Activated CD4-positive, alpha-beta memory T cell treated with anti-CD3 and anti-CD28 coated beads, Interleukin-2, amount 10 ng/mL, durations not matched to agents 7 days and 5 days (primary cell): Measurements from ENCODE around the gene RNASE7. TPM values are rescaled to one million over a fixed set of nuclear protein-coding genes. Genes with fewer than 3 reads are reported as not detected.
"Not testable (repeated sequence)": the region's sequence is repeated elsewhere in the genome, so short reads cannot be mapped to it uniquely, and the experiment has no call there.

Experiments
- CTCF ChIA-PET: fragments of 350-600 bp; sonication (Branson Sonifier 250); formaldehyde crosslinking; loops from one replicate; lab custom pipeline; 2021; ENCODE audit warnings: antibody characterized with exemption, inconsistent platforms; lab: Charles Lee
- POLR2A ChIA-PET: fragments of 350-600 bp; sonication (Branson Sonifier 250); formaldehyde crosslinking; loops from one replicate; lab custom pipeline; 2021; ENCODE audit warnings: antibody characterized with exemption; lab: Charles Lee
- DNase-seq: peaks from one replicate; pipeline ENCODE4 v3.0.0-alpha.2; 2020
- H3K27ac Mint-ChIP-seq: one replicate; pipeline ENCODE4 v1.8.0; 2021; ENCODE audit warnings: mild to moderate bottlenecking, mixed read lengths
- H3K27me3 Mint-ChIP-seq: one replicate; pipeline ENCODE4 v1.8.0; 2021; ENCODE audit warnings: mixed read lengths
- H3K36me3 Mint-ChIP-seq: one replicate; pipeline ENCODE4 v1.8.0; 2021; ENCODE audit warnings: low read depth, mixed read lengths
- H3K4me1 Mint-ChIP-seq: one replicate; pipeline ENCODE4 v1.8.0; 2021; ENCODE audit warnings: mixed read lengths
- H3K4me3 Mint-ChIP-seq: one replicate; pipeline ENCODE4 v1.8.0; 2021; ENCODE audit warnings: mild to moderate bottlenecking, mixed read lengths
- H3K9me3 Mint-ChIP-seq: one replicate; pipeline ENCODE4 v1.8.0; 2021; ENCODE audit warnings: mixed read lengths
- total RNA-seq, 2 experiments: library from RNA; stranded (reverse); gene quantifications; one replicate each; pipeline ENCODE4 v1.2.3, GENCODE V29; 2021

Gene RNASE7
- total RNA-seq, 2 experiments from 2014 or later = not detected

DNA sequence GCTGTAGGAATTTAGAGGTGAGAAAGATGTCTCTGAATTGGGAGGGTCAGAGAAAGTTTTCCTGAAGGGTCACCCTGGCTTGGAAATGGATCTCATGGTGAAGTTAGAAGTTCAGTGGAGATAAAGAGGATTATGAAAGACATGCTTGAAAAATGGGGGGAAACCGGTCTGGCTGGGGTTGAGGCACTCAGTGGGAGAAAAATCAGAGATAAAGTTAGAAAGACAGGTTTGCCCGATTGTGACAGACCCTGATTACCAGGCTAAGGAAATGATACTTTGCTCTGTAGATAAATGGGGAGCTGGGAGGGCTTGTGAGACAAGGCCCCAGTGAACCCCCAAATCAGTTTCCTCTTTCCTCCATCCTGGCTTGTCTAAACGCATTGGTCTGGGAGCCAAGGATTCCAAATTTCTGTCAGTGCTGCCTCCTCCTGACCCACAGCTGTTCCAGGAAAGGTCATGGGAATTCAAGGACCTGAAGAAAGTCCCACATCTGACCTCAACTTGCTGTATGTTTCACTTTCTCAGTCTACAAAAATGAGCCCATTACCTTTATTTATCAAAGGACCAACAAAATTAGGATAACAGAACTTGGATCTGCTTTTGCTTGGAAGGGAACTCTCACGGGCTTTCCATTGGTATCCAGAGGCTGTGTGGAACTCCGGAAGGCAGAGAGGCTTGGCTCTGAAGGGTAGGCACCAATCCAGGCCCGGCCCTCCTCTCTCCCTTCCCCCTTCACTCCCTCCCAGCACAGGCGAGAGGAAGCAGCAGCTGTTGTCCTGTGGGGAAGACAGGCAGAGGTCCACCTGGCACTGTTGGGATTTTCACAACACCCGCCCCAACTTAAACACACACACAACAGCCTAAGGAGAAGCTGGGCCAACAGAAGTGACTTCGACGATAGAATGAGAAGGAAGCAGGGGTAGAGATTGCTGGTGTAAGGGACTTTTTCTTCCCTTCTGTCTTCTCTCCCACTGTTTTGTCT is 3.4 kb upstream of the RNASE7 start:
- H3K4me3 Mint-ChIP-seq = no peak overlapping the region
- no peaks in the 10 kb centered on the region for H3K36me3 Mint-ChIP-seq
- H3K27ac Mint-ChIP-seq = no peak overlapping the region
- CTCF ChIA-PET = interaction anchor here (1.0 to 3.1 kb wide), 4 partner anchors 21 to 49 kb away, joined by 3 to 60 read pairs (median 5); no protein-coding TSS in a partner anchor
- peaks cover 7% of the 10 kb centered on the region for H3K27me3 Mint-ChIP-seq
- POLR2A ChIA-PET = interaction anchor here (2.0 kb wide), 1 partner anchor 23 kb away, joined by 7 read pairs; no protein-coding TSS in a partner anchor
- H3K4me1 Mint-ChIP-seq = no peaks in the 10 kb centered on the region
- no peak for DNase-seq
- H3K9me3 Mint-ChIP-seq = no peaks in the 10 kb centered on the region

DNA sequence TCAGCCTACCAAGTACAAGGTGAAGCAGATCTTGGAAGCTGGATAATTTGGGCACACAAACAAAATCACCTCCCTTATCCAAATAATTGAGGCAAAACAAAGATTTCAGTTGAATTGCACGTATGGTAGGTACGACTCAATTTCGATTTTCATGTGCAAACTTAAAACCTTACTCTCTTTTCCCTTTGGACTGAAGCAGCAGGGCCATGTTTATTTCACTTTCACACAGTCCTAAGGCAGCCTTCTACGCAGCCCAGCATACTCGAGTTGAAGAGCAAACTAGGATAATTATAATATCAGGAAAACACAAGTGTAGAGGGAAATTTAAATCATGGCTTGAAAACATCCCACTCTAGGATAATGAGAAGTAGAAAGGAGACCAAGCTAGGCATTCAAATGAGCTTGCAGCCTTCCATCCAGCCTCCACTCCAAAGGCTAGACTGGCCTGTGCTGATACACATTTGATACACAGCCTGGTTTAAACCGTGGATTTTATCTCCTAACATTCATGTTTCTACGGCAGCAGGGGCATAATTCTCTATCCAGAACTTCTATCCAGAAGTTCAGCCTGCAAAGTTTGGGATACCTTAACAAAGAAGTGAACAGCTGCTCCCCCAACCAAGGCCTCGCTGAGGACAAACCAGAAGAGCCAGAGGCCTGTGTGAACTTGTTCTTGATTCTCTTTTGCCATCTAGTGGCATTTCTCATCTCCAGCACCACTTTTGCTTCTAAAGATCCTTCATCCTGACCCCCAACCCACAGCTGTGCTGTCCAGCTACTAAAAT is 2.4 kb upstream of the RNASE7 start:
- H3K27ac Mint-ChIP-seq = no peak overlapping the region
- H3K4me3 Mint-ChIP-seq = no peak overlapping the region
- H3K9me3 Mint-ChIP-seq = no peaks in the 10 kb centered on the region
- peaks cover 7% of the 10 kb centered on the region for H3K4me1 Mint-ChIP-seq
- H3K36me3 Mint-ChIP-seq = no peaks in the 10 kb centered on the region
- POLR2A ChIA-PET = interaction anchor here (2.0 kb wide), 1 partner anchor 24 kb away, joined by 7 read pairs; no protein-coding TSS in a partner anchor
- no peak for DNase-seq
- H3K27me3 Mint-ChIP-seq = peaks cover 12% of the 10 kb centered on the region
- CTCF ChIA-PET = interaction anchor here (1.0 to 3.1 kb wide), 10 partner anchors 14 to 69 kb away, joined by 3 to 60 read pairs (median 4); no protein-coding TSS in a partner anchor

DNA sequence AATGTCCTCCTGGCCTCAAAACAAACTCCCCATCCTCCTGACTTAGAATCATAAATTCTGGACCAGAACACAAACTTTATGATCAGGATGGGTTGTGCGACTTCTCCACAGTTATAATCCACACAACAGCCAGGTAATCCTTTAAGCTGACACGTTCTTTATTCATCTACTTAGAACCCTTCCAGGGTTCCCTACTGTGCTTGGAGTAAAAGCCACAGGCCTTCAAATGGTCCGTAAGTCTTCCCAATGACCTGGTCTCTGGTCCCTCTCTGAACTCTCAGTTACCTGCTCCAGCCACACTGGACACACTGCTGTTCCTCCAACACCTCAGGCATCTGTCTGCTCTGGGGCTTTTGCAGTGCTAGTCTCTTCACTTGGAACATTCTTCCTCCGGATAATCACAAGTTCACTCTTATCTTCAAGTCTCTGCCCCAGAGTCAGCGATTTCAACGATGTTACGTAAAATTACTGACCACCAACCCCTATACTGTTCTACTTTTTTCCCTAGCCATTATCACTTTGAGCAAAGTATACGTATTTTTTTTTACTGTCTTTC is 1.7 kb upstream of the RNASE7 start:
- Mint-ChIP-seq H3K27me3 (peaks cover 17% of the 10 kb centered on the region), H3K36me3 (no peaks in the 10 kb centered on the region), H3K9me3 (no peaks in the 10 kb centered on the region), H3K4me3 (no peak overlapping the region), H3K4me1 (peaks cover 7% of the 10 kb centered on the region), H3K27ac (no peak overlapping the region)
- DNase-seq = no peak
- ChIA-PET CTCF (interaction anchor here (1.0 to 3.1 kb wide), 8 partner anchors 13 to 70 kb away, joined by 3 to 60 read pairs (median 4); no protein-coding TSS in a partner anchor), POLR2A (interaction anchor here (2.0 kb wide), 1 partner anchor 25 kb away, joined by 7 read pairs; no protein-coding TSS in a partner anchor)

DNA sequence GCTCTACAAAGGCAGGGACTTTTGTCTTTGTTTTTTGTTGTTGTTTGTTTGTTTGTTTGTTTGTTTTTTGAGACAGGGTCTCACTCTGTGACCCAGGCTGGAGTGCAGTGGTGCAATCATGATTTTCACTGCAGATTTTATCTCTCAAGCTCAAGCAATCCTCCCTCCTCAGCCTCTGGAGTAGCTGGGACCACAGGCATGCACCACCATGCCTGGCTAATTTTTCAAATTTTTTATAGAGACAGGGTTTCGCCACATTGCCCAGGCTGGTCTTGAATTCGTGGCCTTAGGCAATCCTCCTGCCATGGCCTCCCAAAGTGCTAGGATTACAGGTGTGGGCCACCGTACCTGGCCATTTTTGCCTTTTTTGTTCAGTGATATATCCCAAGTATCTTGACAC is 1.2 kb upstream of the RNASE7 start:
- DNase-seq, H3K4me3 Mint-ChIP-seq, H3K36me3 Mint-ChIP-seq, POLR2A ChIA-PET, H3K27ac Mint-ChIP-seq, H3K4me1 Mint-ChIP-seq, H3K9me3 Mint-ChIP-seq: not testable (repeated sequence)
- CTCF ChIA-PET = interaction anchor here (1.4 to 3.1 kb wide), 4 partner anchors 26 to 70 kb away, joined by 3 to 60 read pairs (median 5); no protein-coding TSS in a partner anchor
- peaks cover 17% of the 10 kb centered on the region for H3K27me3 Mint-ChIP-seq

DNA sequence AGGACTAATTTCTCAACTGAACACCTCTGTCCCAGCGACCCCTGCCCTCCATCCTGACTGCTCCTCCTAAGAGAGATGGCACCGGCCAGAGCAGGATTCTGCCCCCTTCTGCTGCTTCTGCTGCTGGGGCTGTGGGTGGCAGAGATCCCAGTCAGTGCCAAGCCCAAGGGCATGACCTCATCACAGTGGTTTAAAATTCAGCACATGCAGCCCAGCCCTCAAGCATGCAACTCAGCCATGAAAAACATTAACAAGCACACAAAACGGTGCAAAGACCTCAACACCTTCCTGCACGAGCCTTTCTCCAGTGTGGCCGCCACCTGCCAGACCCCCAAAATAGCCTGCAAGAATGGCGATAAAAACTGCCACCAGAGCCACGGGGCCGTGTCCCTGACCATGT is 756 bp downstream of the RNASE7 start:
- H3K4me3 Mint-ChIP-seq = no peak overlapping the region
- peaks cover 17% of the 10 kb centered on the region for H3K27me3 Mint-ChIP-seq
- H3K27ac Mint-ChIP-seq = no peak overlapping the region
- ChIA-PET POLR2A (no interaction called here), CTCF (interaction anchor here (0.7 to 2.9 kb wide), 3 partner anchors 28 to 397 kb away, joined by 3 to 11 read pairs (median 3); no protein-coding TSS in a partner anchor)
- no peak for DNase-seq
- H3K4me1 Mint-ChIP-seq = peaks cover 7% of the 10 kb centered on the region
- H3K36me3 Mint-ChIP-seq = no peaks in the 10 kb centered on the region
- H3K9me3 Mint-ChIP-seq = no peaks in the 10 kb centered on the region

DNA sequence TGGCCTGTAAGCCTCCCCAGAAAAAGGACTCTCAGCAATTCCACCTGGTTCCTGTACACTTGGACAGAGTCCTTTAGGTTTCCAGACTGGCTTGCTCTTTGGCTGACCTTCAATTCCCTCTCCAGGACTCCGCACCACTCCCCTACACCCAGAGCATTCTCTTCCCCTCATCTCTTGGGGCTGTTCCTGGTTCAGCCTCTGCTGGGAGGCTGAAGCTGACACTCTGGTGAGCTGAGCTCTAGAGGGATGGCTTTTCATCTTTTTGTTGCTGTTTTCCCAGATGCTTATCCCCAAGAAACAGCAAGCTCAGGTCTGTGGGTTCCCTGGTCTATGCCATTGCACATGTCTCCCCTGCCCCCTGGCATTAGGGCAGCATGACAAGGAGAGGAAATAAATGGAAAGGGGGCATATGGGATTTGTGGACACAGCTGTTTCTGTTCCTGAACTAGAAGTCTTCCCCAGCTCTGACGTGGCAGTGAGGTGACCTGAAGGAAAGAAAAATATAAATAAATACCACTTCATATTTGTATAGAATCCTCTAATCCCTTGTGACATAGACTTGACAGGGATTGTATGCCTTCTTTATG is 1.3 kb downstream of the RNASE7 start:
- ChIA-PET CTCF (interaction anchor here (0.7 to 2.9 kb wide), 4 partner anchors 21 to 398 kb away, joined by 3 to 11 read pairs (median 4); no protein-coding TSS in a partner anchor), POLR2A (interaction anchor here (1.0 kb wide), 1 partner anchor 13 kb away, joined by 3 read pairs; no protein-coding TSS in a partner anchor)
- peaks cover 17% of the 10 kb centered on the region for H3K27me3 Mint-ChIP-seq
- H3K9me3 Mint-ChIP-seq = no peaks in the 10 kb centered on the region
- no peaks in the 10 kb centered on the region for H3K36me3 Mint-ChIP-seq
- no peak for DNase-seq
- H3K27ac Mint-ChIP-seq = no peak overlapping the region
- H3K4me3 Mint-ChIP-seq = no peak overlapping the region
- peaks cover 7% of the 10 kb centered on the region for H3K4me1 Mint-ChIP-seq

DNA sequence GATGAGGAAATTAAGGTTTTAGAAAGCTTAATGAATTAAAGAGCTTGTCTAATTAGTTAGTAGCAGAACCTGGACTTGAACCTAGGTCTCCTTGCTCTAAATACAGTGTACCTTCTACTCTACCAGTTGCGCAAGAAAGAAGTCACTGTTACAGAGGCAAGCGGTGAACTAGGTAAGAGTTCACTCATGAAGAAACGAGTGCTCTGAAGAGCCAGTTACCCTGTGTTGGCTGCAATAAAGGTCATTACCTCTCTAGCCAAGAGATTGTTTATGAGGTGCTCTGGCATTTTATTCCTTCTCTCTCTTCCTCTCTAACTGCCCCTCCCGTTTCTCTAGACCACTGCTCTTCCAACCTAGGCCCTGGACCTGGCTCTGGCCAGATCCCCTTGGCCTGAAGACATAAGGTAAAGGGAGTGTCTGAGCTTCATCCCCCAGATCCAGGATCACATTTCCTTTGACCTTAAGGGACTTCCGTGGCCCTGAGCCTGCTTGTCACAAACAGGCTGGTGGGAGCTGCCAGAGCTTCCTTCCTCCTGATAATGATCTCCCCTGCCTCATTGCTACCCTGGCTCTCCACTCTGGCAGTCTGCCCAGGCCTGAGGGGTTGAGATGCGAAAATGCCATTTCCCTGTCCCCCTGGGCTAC is 1.9 kb downstream of the RNASE7 start:
- H3K4me1 Mint-ChIP-seq = peaks cover 7% of the 10 kb centered on the region
- ChIA-PET POLR2A (interaction anchor here (1.0 kb wide), 1 partner anchor 13 kb away, joined by 3 read pairs; no protein-coding TSS in a partner anchor), CTCF (interaction anchor here (0.9 to 2.9 kb wide), 3 partner anchors 22 to 45 kb away, joined by 3 to 11 read pairs (median 5); no protein-coding TSS in a partner anchor)
- H3K4me3 Mint-ChIP-seq = no peak overlapping the region
- H3K36me3 Mint-ChIP-seq = no peaks in the 10 kb centered on the region
- no peaks in the 10 kb centered on the region for H3K9me3 Mint-ChIP-seq
- DNase-seq = no peak
- H3K27me3 Mint-ChIP-seq = peaks cover 17% of the 10 kb centered on the region
- no peak overlapping the region for H3K27ac Mint-ChIP-seq

DNA sequence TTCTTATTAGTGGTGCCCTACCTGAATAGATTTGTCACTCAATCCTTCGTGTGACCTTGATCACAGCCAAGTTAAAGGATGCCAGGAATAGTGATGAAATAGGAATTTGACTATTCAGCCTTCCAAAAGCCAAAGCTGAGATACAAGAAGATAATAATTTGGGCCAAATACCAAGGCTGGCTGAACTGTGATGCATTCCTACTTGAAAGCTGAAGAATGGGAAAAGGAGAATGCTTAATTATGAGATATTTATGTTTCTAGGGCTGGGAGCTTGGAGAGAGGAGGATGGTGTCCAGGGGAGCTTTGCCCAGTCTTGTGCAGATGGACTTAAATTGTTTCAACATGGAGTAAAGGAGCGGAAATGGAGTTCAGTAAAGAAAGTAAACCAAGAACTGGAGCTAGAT is 5.2 kb downstream of the RNASE7 start:
- peaks cover 7% of the 10 kb centered on the region for H3K4me1 Mint-ChIP-seq
- POLR2A ChIA-PET = no interaction called here
- no peak for DNase-seq
- H3K9me3 Mint-ChIP-seq = no peaks in the 10 kb centered on the region
- CTCF ChIA-PET = interaction anchor here (0.5 to 3.1 kb wide), 4 partner anchors 24 to 297 kb away, joined by 3 to 20 read pairs (median 4); no protein-coding TSS in a partner anchor
- no peak overlapping the region for H3K4me3 Mint-ChIP-seq
- no peak overlapping the region for H3K27ac Mint-ChIP-seq
- H3K36me3 Mint-ChIP-seq = no peaks in the 10 kb centered on the region
- H3K27me3 Mint-ChIP-seq = peaks cover 17% of the 10 kb centered on the region

DNA sequence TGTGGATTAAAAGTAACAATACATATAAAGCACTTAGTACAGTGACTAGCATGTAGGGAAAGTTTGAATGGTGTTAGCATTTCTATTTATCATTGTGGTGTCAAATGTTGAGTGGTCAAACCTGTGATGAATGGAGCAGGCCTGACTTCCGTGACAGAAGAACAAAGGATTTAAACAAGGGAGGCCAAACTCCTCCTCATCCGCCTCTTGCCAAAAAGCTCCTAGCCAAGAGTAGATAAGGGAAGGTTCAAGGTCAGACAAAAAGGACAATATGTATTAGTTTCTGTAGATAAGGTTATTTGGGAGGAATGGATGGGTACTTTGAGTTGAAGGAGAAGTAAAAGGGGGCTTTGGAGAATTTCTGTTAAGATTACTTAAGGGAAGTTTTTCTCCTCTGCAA is 6.5 kb downstream of the RNASE7 start:
- peaks cover 7% of the 10 kb centered on the region for H3K4me1 Mint-ChIP-seq
- POLR2A ChIA-PET = no interaction called here
- H3K4me3 Mint-ChIP-seq = no peak overlapping the region
- H3K36me3 Mint-ChIP-seq = no peaks in the 10 kb centered on the region
- H3K27ac Mint-ChIP-seq = no peak overlapping the region
- H3K27me3 Mint-ChIP-seq = peaks cover 12% of the 10 kb centered on the region
- H3K9me3 Mint-ChIP-seq = no peaks in the 10 kb centered on the region
- CTCF ChIA-PET = interaction anchor here (1.0 to 3.1 kb wide), 4 partner anchors 30 to 78 kb away, joined by 3 to 20 read pairs (median 3); no protein-coding TSS in a partner anchor
- DNase-seq = no peak

DNA sequence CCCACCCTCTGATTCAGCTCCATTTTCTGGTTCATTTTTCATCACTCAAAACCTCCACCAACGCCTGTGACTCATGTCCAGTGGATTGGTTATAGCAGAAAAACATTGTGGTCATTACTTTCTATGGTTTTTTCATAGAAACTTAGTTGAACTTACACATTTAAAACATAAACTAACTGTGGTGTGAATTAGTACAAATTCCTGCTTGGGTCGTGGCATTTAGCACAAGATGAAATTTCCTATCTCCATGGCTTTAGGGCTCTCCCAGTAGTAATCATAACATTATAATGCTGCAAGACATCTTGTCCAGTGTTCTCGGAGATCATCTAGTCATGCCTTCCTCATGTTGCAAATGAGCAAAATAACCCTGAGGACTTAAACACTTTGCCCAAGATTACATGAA is 7.1 kb downstream of the RNASE7 start:
- ChIA-PET CTCF (interaction anchor here (1.4 kb wide), 1 partner anchor 31 kb away, joined by 3 read pairs; no protein-coding TSS in a partner anchor), POLR2A (no interaction called here)
- DNase-seq = no peak
- Mint-ChIP-seq H3K36me3 (no peaks in the 10 kb centered on the region), H3K4me3 (no peak overlapping the region), H3K9me3 (no peaks in the 10 kb centered on the region), H3K4me1 (peaks cover 9% of the 10 kb centered on the region), H3K27me3 (peaks cover 12% of the 10 kb centered on the region), H3K27ac (no peak overlapping the region)

DNA sequence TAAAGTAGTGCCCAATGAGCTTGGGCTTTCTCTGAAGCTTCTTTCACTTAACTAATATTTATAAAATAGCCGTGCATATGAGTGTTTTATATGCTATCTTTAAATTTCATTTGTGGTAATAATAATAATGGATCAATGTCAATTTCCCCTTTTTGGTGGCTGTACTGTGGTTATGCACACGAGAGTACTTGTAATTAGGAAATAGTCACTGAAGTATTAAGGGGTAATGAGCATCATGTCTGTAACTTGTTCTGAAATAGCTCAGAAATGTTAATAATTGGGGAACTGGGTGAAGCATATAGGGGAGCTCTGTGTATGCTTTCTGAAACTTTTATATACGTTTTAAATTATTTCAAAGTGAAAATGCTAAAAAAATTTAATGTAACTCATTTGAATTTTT is 8.4 kb downstream of the RNASE7 start:
- peaks cover 4% of the 10 kb centered on the region for H3K4me1 Mint-ChIP-seq
- H3K27ac Mint-ChIP-seq = no peak overlapping the region
- H3K4me3 Mint-ChIP-seq = no peak overlapping the region
- no peak for DNase-seq
- POLR2A ChIA-PET = no interaction called here
- CTCF ChIA-PET = interaction anchor here (0.8 to 1.9 kb wide), 2 partner anchors 33 to 36 kb away, joined by 3 to 9 read pairs; no protein-coding TSS in a partner anchor
- no peaks in the 10 kb centered on the region for H3K36me3 Mint-ChIP-seq
- no peaks in the 10 kb centered on the region for H3K9me3 Mint-ChIP-seq
- H3K27me3 Mint-ChIP-seq = peaks cover 4% of the 10 kb centered on the region
